DOHH2 (cell line): ENCODE data around the gene PRKCD.

Source experiments
- EZH2phosphoT487 ChIP-seq: fragments of 200-600 bp; sonication (generic); IDR thresholded peaks from 2 replicates; pipeline ENCODE4 v1.6.1; 2017; ENCODE audit warnings: borderline replicate concordance, mild to moderate bottlenecking, antibody characterized with exemption, low read length, moderate library complexity, mixed read lengths
- TF ChIP-seq, protein P1 (sequence below): fragments of 200-600 bp; sonication (generic); IDR thresholded peaks from one replicate; pipeline ENCODE4 v1.5.1; 2014; ENCODE audit warnings: antibody characterized with exemption, mild to moderate bottlenecking, low read depth, low read length; ENCODE audit not compliant: poor library complexity, severe bottlenecking

DNA sequence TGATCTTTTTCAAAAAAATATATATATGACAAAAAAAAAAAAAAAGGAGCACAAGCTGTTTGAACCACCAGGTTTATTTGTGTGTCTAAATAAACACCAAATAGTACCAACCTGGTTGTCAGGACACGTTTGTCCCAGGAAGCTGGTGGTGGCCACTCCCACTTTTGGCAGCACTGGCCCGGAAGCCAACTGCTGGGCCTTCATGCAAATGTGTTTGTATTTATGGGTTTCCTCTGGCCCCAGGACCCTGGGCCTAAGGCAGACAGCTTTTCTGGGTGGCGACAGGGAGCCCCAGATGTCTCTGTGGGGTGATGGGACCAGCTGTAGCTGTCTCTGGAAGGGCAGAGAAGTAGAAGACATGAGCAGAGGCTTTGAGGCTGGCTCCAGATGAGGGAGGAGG is 31.6 kb downstream of the PRKCD start:
- TF ChIP-seq, protein P1, sequence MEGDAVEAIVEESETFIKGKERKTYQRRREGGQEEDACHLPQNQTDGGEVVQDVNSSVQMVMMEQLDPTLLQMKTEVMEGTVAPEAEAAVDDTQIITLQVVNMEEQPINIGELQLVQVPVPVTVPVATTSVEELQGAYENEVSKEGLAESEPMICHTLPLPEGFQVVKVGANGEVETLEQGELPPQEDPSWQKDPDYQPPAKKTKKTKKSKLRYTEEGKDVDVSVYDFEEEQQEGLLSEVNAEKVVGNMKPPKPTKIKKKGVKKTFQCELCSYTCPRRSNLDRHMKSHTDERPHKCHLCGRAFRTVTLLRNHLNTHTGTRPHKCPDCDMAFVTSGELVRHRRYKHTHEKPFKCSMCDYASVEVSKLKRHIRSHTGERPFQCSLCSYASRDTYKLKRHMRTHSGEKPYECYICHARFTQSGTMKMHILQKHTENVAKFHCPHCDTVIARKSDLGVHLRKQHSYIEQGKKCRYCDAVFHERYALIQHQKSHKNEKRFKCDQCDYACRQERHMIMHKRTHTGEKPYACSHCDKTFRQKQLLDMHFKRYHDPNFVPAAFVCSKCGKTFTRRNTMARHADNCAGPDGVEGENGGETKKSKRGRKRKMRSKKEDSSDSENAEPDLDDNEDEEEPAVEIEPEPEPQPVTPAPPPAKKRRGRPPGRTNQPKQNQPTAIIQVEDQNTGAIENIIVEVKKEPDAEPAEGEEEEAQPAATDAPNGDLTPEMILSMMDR: no peak
- no peak for TF ChIP-seq EZH2phosphoT487
